Measurements from ENCODE around the gene OVCA2. TPM values are rescaled to one million over a fixed set of nuclear protein-coding genes. Genes with fewer than 3 reads are reported as not detected.

Gene OVCA2
- total RNA-seq, 2 experiments from 2014 or later: 31.7 to 42.2 TPM

- H3K4me1 Mint-ChIP-seq: peaks cover 43% of the 10 kb centered on the region
- ATAC-seq: no peak
- DNase-seq: peak; percentile 76
- peak overlapping the region; percentile 81 for H3K27ac Mint-ChIP-seq
- peaks cover 25% of the 10 kb centered on the region for H3K36me3 Mint-ChIP-seq
- no peaks in the 10 kb centered on the region for H3K9me3 Mint-ChIP-seq (ENCODE audit: low read depth)
- peaks cover 11% of the 10 kb centered on the region for H3K27me3 Mint-ChIP-seq
- CTCF ChIA-PET: interaction anchor here (0.6 to 13.6 kb wide), 27 partner anchors 8 to 359 kb away, joined by 3 to 401 read pairs (median 11); partner anchors contain the start of genes SMG6, SRR and TSR1
- peak overlapping the region; percentile 78 for H3K4me3 Mint-ChIP-seq
These were observed 14.7 kb downstream of the OVCA2 start for GRCh38 chr17:2056206-2057174.

- Mint-ChIP-seq H3K36me3 (peaks cover 32% of the 10 kb centered on the region), H3K27me3 (peaks cover 4% of the 10 kb centered on the region), H3K4me3 (peak overlapping the region; percentile 71), H3K4me1 (peaks cover 44% of the 10 kb centered on the region), H3K27ac (no peak overlapping the region), H3K9me3 (ENCODE audit: low read depth) (no peaks in the 10 kb centered on the region)
- CTCF ChIA-PET: interaction anchor here (0.7 to 13.6 kb wide), 21 partner anchors 10 to 359 kb away, joined by 3 to 401 read pairs (median 7); partner anchors contain the start of genes SMG6, SRR and TSR1
- ATAC-seq (no peak), DNase-seq (peak; percentile 47)
These were observed 15.4 kb downstream of the OVCA2 start for GRCh38 chr17:2057175-2057759.

- no peaks in the 10 kb centered on the region for H3K9me3 Mint-ChIP-seq (ENCODE audit: low read depth)
These were observed 16.2 kb downstream of the OVCA2 start for GRCh38 chr17:2057760-2058585.

GRCh38 chr17:2058586-2059546 lies 17.0 kb downstream of the OVCA2 start:
- H3K4me3 Mint-ChIP-seq: peak overlapping the region; percentile 71
- H3K27me3 Mint-ChIP-seq: no peaks in the 10 kb centered on the region
- peak; percentile 13 for ATAC-seq
- peak; percentile 87 for DNase-seq
- H3K27ac Mint-ChIP-seq: peak overlapping the region; percentile 78
- H3K36me3 Mint-ChIP-seq: peaks cover 36% of the 10 kb centered on the region
- CTCF ChIA-PET: interaction anchor here (0.7 to 13.6 kb wide), 35 partner anchors 11 to 357 kb away, joined by 3 to 401 read pairs (median 4); no protein-coding TSS in a partner anchor
- H3K9me3 Mint-ChIP-seq (ENCODE audit: low read depth): no peaks in the 10 kb centered on the region
- H3K4me1 Mint-ChIP-seq: peaks cover 54% of the 10 kb centered on the region

More at GRCh38 chr17:2057760-2058585, 16.2 kb downstream of the OVCA2 start:
- Mint-ChIP-seq H3K4me1 (peaks cover 50% of the 10 kb centered on the region), H3K27me3 (peaks cover 3% of the 10 kb centered on the region), H3K27ac (peak overlapping the region; percentile 82), H3K36me3 (peaks cover 32% of the 10 kb centered on the region), H3K4me3 (peak overlapping the region; percentile 71)
- CTCF ChIA-PET: interaction anchor here (0.7 to 13.6 kb wide), 34 partner anchors 12 to 358 kb away, joined by 3 to 401 read pairs (median 4); partner anchors contain the start of gene TSR1
- DNase-seq (peak; percentile 63), ATAC-seq (no peak)

GRCh38 chr17:2059547-2060384 lies 17.9 kb downstream of the OVCA2 start:
- no peaks in the 10 kb centered on the region for H3K9me3 Mint-ChIP-seq (ENCODE audit: low read depth)
- H3K4me3 Mint-ChIP-seq: peak overlapping the region; percentile 64
- peaks cover 56% of the 10 kb centered on the region for H3K4me1 Mint-ChIP-seq
- ATAC-seq: no peak
- CTCF ChIA-PET: interaction anchor here (0.7 to 13.6 kb wide), 16 partner anchors 8 to 293 kb away, joined by 3 to 401 read pairs (median 10); no protein-coding TSS in a partner anchor
- peak overlapping the region; percentile 78 for H3K27ac Mint-ChIP-seq
- H3K36me3 Mint-ChIP-seq: peaks cover 41% of the 10 kb centered on the region
- no peak for DNase-seq
- H3K27me3 Mint-ChIP-seq: no peaks in the 10 kb centered on the region

- H3K36me3 Mint-ChIP-seq: peaks cover 44% of the 10 kb centered on the region
- CTCF ChIA-PET: interaction anchor here (0.7 to 13.6 kb wide), 10 partner anchors 9 to 222 kb away, joined by 3 to 401 read pairs (median 10); no protein-coding TSS in a partner anchor
- peaks cover 62% of the 10 kb centered on the region for H3K4me1 Mint-ChIP-seq
- peak overlapping the region; percentile 64 for H3K4me3 Mint-ChIP-seq
- DNase-seq (no peak), ATAC-seq (no peak)
- H3K27me3 Mint-ChIP-seq: no peaks in the 10 kb centered on the region
- peak overlapping the region; percentile 78 for H3K27ac Mint-ChIP-seq
- H3K9me3 Mint-ChIP-seq (ENCODE audit: low read depth): no peaks in the 10 kb centered on the region
These were observed 18.5 kb downstream of the OVCA2 start for GRCh38 chr17:2060385-2060658.

GRCh38 chr17:2060681-2061440 lies 19.0 kb downstream of the OVCA2 start:
- Mint-ChIP-seq H3K4me3 (peak overlapping the region; percentile 64), H3K27me3 (no peaks in the 10 kb centered on the region), H3K27ac (peak overlapping the region; percentile 78), H3K9me3 (ENCODE audit: low read depth) (no peaks in the 10 kb centered on the region), H3K4me1 (peaks cover 67% of the 10 kb centered on the region), H3K36me3 (peaks cover 46% of the 10 kb centered on the region)
- ATAC-seq: no peak
- no peak for DNase-seq
- CTCF ChIA-PET: interaction anchor here (0.5 to 13.6 kb wide), 9 partner anchors 9 to 222 kb away, joined by 3 to 401 read pairs (median 15); no protein-coding TSS in a partner anchor

- Mint-ChIP-seq H3K4me1 (peaks cover 74% of the 10 kb centered on the region), H3K27ac (peak overlapping the region; percentile 96), H3K36me3 (peaks cover 49% of the 10 kb centered on the region), H3K9me3 (ENCODE audit: low read depth) (no peaks in the 10 kb centered on the region), H3K27me3 (no peaks in the 10 kb centered on the region), H3K4me3 (no peak overlapping the region)
- CTCF ChIA-PET: interaction anchor here (0.5 to 13.6 kb wide), 3 partner anchors 17 to 188 kb away, joined by 4 to 401 read pairs (median 96); no protein-coding TSS in a partner anchor
- DNase-seq: no peak
- ATAC-seq: no peak
These were observed 19.7 kb downstream of the OVCA2 start for GRCh38 chr17:2061441-2061958.

GRCh38 chr17:2062571-2063183 lies 20.9 kb downstream of the OVCA2 start:
- CTCF ChIA-PET: interaction anchor here (4.1 to 13.6 kb wide), 3 partner anchors 8 to 187 kb away, joined by 41 to 401 read pairs (median 198); partner anchors contain the start of gene HIC1
- DNase-seq: no peak
- no peak for ATAC-seq
- Mint-ChIP-seq H3K4me3 (peak overlapping the region; percentile 45), H3K27me3 (no peaks in the 10 kb centered on the region), H3K36me3 (peaks cover 50% of the 10 kb centered on the region), H3K9me3 (ENCODE audit: low read depth) (no peaks in the 10 kb centered on the region), H3K27ac (peak overlapping the region; percentile 96), H3K4me1 (peaks cover 85% of the 10 kb centered on the region)

Measured in activated CD8-positive, alpha-beta memory T cell treated with anti-CD3 and anti-CD28 coated beads, Interleukin-2, amount 10 ng/mL, durations not matched to agents 7 days and 5 days (primary cell).